MM.1S (cell line): ENCODE data around the gene KCNMB4.

ENCODE experiments used
- DNase-seq: peaks from one replicate; pipeline ENCODE4 v3.0.0-alpha.2; 2015
- H2AFZ ChIP-seq: fragments of 300-600 bp; sonication (generic); 2 replicates; pipeline ENCODE4 v1.6.0; 2016; ENCODE audit warnings: antibody characterized with exemption, low read length
- H3F3A ChIP-seq: fragments of 300-600 bp; sonication (generic); 2 replicates; pipeline ENCODE4 v1.6.1; 2016; ENCODE audit warnings: mild to moderate bottlenecking, antibody characterized with exemption, low read length, moderate library complexity, mixed read lengths; ENCODE audit not compliant: insufficient read depth
- H3K27ac ChIP-seq: fragments of 300-600 bp; sonication (generic); 2 replicates; pipeline ENCODE4 v1.5.1; 2016; ENCODE audit warnings: mild to moderate bottlenecking, low read length
- H3K27me3 ChIP-seq: fragments of 300-600 bp; sonication (generic); replicated peaks from 2 replicates; pipeline ENCODE4 v1.6.0; 2016; ENCODE audit warnings: low read length; ENCODE audit not compliant: insufficient read depth
- H3K36me3 ChIP-seq: fragments of 300-600 bp; sonication (generic); replicated peaks from 2 replicates; pipeline ENCODE4 v1.6.1; 2016; ENCODE audit warnings: mild to moderate bottlenecking, low read length, mixed read lengths; ENCODE audit not compliant: insufficient read depth
- H3K4me1 ChIP-seq: fragments of 300-600 bp; sonication (generic); 2 replicates; pipeline ENCODE4 v1.6.1; 2016; ENCODE audit warnings: low read length, mixed read lengths
- H3K4me2 ChIP-seq: fragments of 300-600 bp; sonication (generic); 2 replicates; pipeline ENCODE4 v1.6.0; 2016; ENCODE audit warnings: low read depth, low read length
- H3K4me3 ChIP-seq: fragments of 300-600 bp; sonication (generic); 2 replicates; pipeline ENCODE4 v1.5.1; 2016; ENCODE audit warnings: low read length, mixed read lengths
- H3K79me2 ChIP-seq: fragments of 300-600 bp; sonication (generic); 2 replicates; pipeline ENCODE4 v1.6.1; 2016; ENCODE audit warnings: mixed run types, low read length, mixed read lengths
- H3K9ac ChIP-seq: fragments of 300-600 bp; sonication (generic); 2 replicates; pipeline ENCODE4 v1.6.1; 2016; ENCODE audit warnings: low read length, mixed read lengths
- H3K9me2 ChIP-seq: fragments of 300-600 bp; sonication (generic); replicated peaks from 2 replicates; pipeline ENCODE4 v1.6.1; 2016; ENCODE audit warnings: mild to moderate bottlenecking, low read length, mixed read lengths; ENCODE audit not compliant: insufficient read depth
- H3K9me3 ChIP-seq: fragments of 300-600 bp; sonication (generic); replicated peaks from 2 replicates; pipeline ENCODE4 v1.6.1; 2016; ENCODE audit warnings: mild to moderate bottlenecking, low read length, mixed read lengths; ENCODE audit not compliant: insufficient read depth
- H4K20me1 ChIP-seq: fragments of 300-600 bp; sonication (generic); 2 replicates; pipeline ENCODE4 v1.6.1; 2016; ENCODE audit warnings: mild to moderate bottlenecking, low read length, moderate library complexity, mixed read lengths; ENCODE audit not compliant: insufficient read depth
- CTCF ChIP-seq: fragments of 300-600 bp; sonication (generic); IDR thresholded peaks from 2 replicates; pipeline ENCODE4 v1.5.1; 2016; ENCODE audit warnings: antibody characterized with exemption, low read length, mixed read lengths
- EZH2 ChIP-seq: fragments of 300-600 bp; sonication (generic); optimal IDR thresholded peaks from 2 replicates; pipeline ENCODE3; 2017; ENCODE audit warnings: low read depth, mild to moderate bottlenecking, antibody characterized with exemption, low read length, mixed read lengths
- EZH2phosphoT487 ChIP-seq: fragments of 300-600 bp; sonication (generic); IDR thresholded peaks from 2 replicates; pipeline ENCODE4 v1.6.1; 2018; ENCODE audit warnings: antibody characterized with exemption, low read length

The KCNMB4 gene

GRCh38 chr12:70367258-70368141 is 1.4 kb downstream of the KCNMB4 start:
- no peaks in the 10 kb centered on the region for H3K9me2 ChIP-seq
- no peak for DNase-seq
- H4K20me1 ChIP-seq = no peaks in the 10 kb centered on the region
- peak overlapping the region; percentile 61 for H3K4me2 ChIP-seq
- no peak for TF ChIP-seq EZH2
- TF ChIP-seq EZH2phosphoT487 = no peak
- no peak for TF ChIP-seq CTCF
- no peak overlapping the region for H3K27ac ChIP-seq
- no peaks in the 10 kb centered on the region for H3K36me3 ChIP-seq
- no peaks in the 10 kb centered on the region; the same call in 1 of the 2 replicates for H3K4me1 ChIP-seq
- H3K9ac ChIP-seq = peak overlapping the region; percentile 1; the same call in 1 of the 2 replicates
- H3K79me2 ChIP-seq = no peaks in the 10 kb centered on the region
- peaks cover 19% of the 10 kb centered on the region; the same call in 1 of the 2 replicates for H3K27me3 ChIP-seq
- peaks cover 8% of the 10 kb centered on the region for H3F3A ChIP-seq
- peak overlapping the region; percentile 88 for H3K4me3 ChIP-seq
- H3K9me3 ChIP-seq = no peaks in the 10 kb centered on the region
- peak overlapping the region; percentile 93 for H2AFZ ChIP-seq

DNA sequence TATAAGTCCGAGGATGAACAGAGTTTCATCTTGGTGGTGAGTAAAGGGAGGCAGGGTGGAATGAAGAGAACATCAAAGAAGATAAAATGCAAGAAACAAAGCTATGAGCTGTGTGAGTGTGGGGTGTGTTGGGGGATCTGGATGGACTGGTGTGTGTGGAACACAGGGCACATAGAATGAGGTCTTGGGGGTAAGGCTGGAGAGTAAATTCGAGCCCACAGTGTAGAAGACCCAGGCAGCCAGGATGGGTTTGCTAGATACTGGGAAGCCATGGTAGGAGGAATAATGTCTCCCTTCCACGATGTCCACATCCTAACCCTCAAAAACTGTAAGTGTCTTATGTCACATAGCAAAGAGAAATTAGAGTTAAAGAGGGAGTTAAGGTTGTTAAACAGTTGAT is 6.8 kb downstream of the KCNMB4 start:
- no peaks in the 10 kb centered on the region for H3K79me2 ChIP-seq
- no peak for DNase-seq
- no peak overlapping the region for H3K4me2 ChIP-seq
- H3K27me3 ChIP-seq = 0 out of 2 replicates have a peak, but pooled peaks cover under 1% of the 10 kb centered on the region
- H3K4me3 ChIP-seq = no peak overlapping the region
- no peaks in the 10 kb centered on the region for H3K9me2 ChIP-seq
- no peak for TF ChIP-seq EZH2phosphoT487
- no peak for TF ChIP-seq CTCF
- TF ChIP-seq EZH2 = no peak
- no peaks in the 10 kb centered on the region for H3K9me3 ChIP-seq
- H3K9ac ChIP-seq = no peak overlapping the region
- no peaks in the 10 kb centered on the region for H4K20me1 ChIP-seq
- H2AFZ ChIP-seq = no peak overlapping the region
- no peaks in the 10 kb centered on the region for H3K36me3 ChIP-seq
- H3K4me1 ChIP-seq = no peaks in the 10 kb centered on the region
- no peaks in the 10 kb centered on the region for H3F3A ChIP-seq
- H3K27ac ChIP-seq = no peak overlapping the region

DNA sequence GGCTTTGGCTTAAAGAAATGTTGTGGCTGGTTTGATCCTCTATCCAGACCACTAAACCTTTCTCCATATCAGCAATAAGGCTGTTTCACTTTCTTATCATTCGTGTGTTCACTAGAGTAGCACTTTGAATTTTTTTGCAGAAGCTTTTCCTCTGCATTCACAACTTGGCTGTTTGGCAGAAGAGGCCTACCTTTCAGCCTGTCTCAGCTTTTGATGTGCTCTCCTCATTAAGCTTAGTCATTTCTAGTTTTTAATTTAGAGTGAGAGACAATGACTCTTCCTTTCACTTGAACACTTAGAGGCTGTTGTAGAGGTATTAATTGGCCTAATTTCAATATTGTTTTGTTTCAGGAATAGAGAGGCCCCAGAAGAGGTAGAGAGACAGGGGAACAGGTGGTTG is 13.8 kb downstream of the KCNMB4 start:
- peak; percentile 30 for DNase-seq
- H3K9me3 ChIP-seq = no peaks in the 10 kb centered on the region
- no peak for TF ChIP-seq EZH2
- TF ChIP-seq EZH2phosphoT487 = no peak
- no peak for TF ChIP-seq CTCF

More for the DNA sequence above, 13.8 kb downstream of the KCNMB4 start:
- H3K27me3 ChIP-seq = no peaks in the 10 kb centered on the region
- 0 out of 2 replicates have a peak overlapping the region, but pooled peaks have one; percentile 37 for H2AFZ ChIP-seq
- no peaks in the 10 kb centered on the region for H3K9me2 ChIP-seq
- H3K9ac ChIP-seq = no peak overlapping the region
- no peaks in the 10 kb centered on the region for H4K20me1 ChIP-seq
- no peaks in the 10 kb centered on the region for H3F3A ChIP-seq
- H3K36me3 ChIP-seq = no peaks in the 10 kb centered on the region
- no peaks in the 10 kb centered on the region for H3K79me2 ChIP-seq
- no peak overlapping the region for H3K27ac ChIP-seq
- H3K4me3 ChIP-seq = no peak overlapping the region
- H3K4me2 ChIP-seq = no peak overlapping the region
- H3K4me1 ChIP-seq = no peaks in the 10 kb centered on the region; the same call in 1 of the 2 replicates
